WERI-Rb-1 (cell line): ENCODE results near the gene OS9.

Experiments
- DNase-seq: peaks from one replicate; pipeline ENCODE4 v3.0.0-alpha.2; 2020
- H3K27ac ChIP-seq: fragments of 250-450 bp; sonication (Bioruptor Pico); 2 replicates; pipeline ENCODE4 v1.5.1; 2020; ENCODE audit warnings: mild to moderate bottlenecking, moderate library complexity
- H3K27me3 ChIP-seq: fragments of 250-450 bp; sonication (Bioruptor Pico); 2 replicates; pipeline ENCODE4 v1.5.1; 2021; ENCODE audit warnings: mild to moderate bottlenecking, low read depth, moderate library complexity; ENCODE audit not compliant: insufficient read depth, severe bottlenecking
- H3K36me3 ChIP-seq: fragments of 250-450 bp; sonication (Bioruptor Pico); 2 replicates; pipeline ENCODE4 v1.5.1; 2020; ENCODE audit warnings: mild to moderate bottlenecking, moderate library complexity
- H3K4me3 ChIP-seq: 2 replicates; pipeline ENCODE4 v1.5.1; 2011; ENCODE audit warnings: low read depth, mild to moderate bottlenecking, control low read depth, low read length
- H3K9me3 ChIP-seq: fragments of 250-450 bp; sonication (Bioruptor Pico); 2 replicates; pipeline ENCODE4 v1.5.1; 2021; ENCODE audit warnings: mild to moderate bottlenecking, moderate library complexity; ENCODE audit not compliant: severe bottlenecking
- CTCF ChIP-seq: IDR thresholded peaks from 2 replicates; pipeline ENCODE4 v1.5.1; 2011; ENCODE audit warnings: low read depth, mild to moderate bottlenecking, control low read depth, inconsistent platforms, low read length

Gene OS9

GRCh38 chr12:57729321-57729844, 35.5 kb downstream of the OS9 start:
- Histone ChIP-seq H3K36me3 (peaks cover 8% of the 10 kb centered on the region), H3K9me3 (no peaks in the 10 kb centered on the region), H3K27ac (no peak overlapping the region), H3K4me3 (no peak overlapping the region), H3K27me3 (no peaks in the 10 kb centered on the region)
- no peak for TF ChIP-seq CTCF
- no peak for DNase-seq

DNA sequence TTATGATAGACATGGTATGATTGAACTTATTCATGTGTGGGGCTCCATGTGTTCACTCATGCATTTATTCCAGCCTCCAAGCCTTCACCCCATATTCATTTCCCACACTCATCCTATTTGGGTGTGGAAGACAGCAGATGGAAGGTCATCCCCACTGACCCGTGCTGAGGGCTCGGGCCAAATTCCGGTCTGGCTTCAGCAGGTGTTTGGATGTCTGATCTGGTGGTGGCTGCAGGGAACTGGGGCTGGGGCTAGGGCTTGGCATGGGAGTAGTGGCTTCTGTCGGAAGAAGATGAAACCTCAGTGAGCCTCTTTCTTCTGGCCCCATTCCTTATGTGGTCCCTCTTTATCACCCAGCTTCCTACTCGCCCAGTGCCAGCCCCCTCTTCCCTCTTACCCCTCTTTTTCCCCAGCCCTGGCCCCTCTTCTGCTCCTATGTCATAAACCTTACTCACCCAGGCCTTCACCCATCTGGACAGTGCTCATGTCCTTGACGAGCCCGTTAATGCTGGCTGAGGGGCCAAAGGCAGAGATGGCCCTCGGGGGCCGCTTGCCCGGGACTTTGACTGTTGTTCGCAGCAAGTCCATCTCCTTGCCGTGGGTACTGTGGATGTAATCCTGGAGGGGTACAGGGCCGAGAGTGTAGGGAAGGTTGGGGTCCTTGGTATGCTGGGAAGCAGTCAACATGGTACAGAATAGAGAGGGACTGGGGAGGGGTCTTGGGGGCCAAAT, 36.6 kb downstream of the OS9 start:
- Histone ChIP-seq H3K27ac (no peak overlapping the region), H3K36me3 (peaks cover 8% of the 10 kb centered on the region), H3K27me3 (no peaks in the 10 kb centered on the region), H3K9me3 (no peaks in the 10 kb centered on the region), H3K4me3 (no peak overlapping the region)
- no peak for TF ChIP-seq CTCF
- DNase-seq = no peak

DNA sequence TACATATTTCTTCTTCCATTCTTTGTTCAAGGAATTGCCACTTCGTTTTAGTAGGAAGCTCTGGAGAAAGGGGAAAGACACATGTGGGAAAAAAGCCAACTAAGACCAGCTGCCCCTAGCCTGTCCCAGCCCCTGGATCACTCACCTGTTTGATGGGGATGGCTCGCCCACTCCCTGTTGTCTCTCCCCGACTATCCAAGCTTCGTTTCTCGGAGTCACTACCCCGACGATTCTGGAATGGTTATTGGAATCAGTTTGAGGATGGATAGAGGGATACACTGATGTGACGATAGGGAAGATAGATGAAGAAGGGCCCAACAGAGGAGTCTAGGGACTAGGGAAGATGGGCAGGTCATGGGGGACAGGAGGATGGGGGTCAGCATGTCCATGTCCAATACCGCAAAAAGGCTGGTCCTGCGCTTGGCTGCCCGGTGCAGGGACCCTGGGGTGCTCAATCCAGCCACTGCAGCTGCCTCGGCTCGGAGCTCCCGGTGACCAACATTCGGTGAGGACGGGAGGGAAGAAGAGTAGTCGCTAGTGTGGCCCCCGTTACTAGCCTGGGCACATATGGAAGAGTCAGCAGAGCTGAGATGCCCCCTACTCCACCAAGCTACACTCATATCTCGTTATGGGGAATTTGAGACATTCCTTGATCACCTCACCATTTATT, 37.6 kb downstream of the OS9 start:
- Histone ChIP-seq H3K36me3 (peaks cover 8% of the 10 kb centered on the region), H3K27ac (no peak overlapping the region), H3K9me3 (no peaks in the 10 kb centered on the region), H3K27me3 (peaks cover 2% of the 10 kb centered on the region), H3K4me3 (no peak overlapping the region)
- DNase-seq = no peak
- TF ChIP-seq CTCF = no peak

- H3K27me3 ChIP-seq = peaks cover 9% of the 10 kb centered on the region
- H3K27ac ChIP-seq = no peak overlapping the region
- DNase-seq = no peak
- no peak overlapping the region for H3K4me3 ChIP-seq
- H3K36me3 ChIP-seq = peaks cover 5% of the 10 kb centered on the region
- H3K9me3 ChIP-seq = no peaks in the 10 kb centered on the region
- no peak for TF ChIP-seq CTCF
These were observed 38.3 kb downstream of the OS9 start for GRCh38 chr12:57732270-57732669.

- no peak for DNase-seq
- Histone ChIP-seq H3K27me3 (peaks cover 16% of the 10 kb centered on the region), H3K36me3 (no peaks in the 10 kb centered on the region)
These were observed 39.0 kb downstream of the OS9 start for GRCh38 chr12:57732726-57733593.

More at GRCh38 chr12:57732726-57733593, 39.0 kb downstream of the OS9 start:
- no peaks in the 10 kb centered on the region for H3K9me3 ChIP-seq
- no peak overlapping the region for H3K4me3 ChIP-seq
- TF ChIP-seq CTCF = no peak
- no peak overlapping the region for H3K27ac ChIP-seq
